ENCODE results near the gene TXNDC9. TPM values are rescaled to one million over a fixed set of nuclear protein-coding genes. Genes with fewer than 3 reads are reported as not detected.
"Not testable (repeated sequence)": the region's sequence is repeated elsewhere in the genome, so short reads cannot be mapped to it uniquely, and the experiment has no call there.

TXNDC9 gene
- total RNA-seq, 2 donors from 2014 or later, result 26.2 to 40.3 TPM

- intact Hi-C loops (cut with DNase I), result no loop called here
- DNase-seq (ENCODE audit: low spot score), result no peak
These were observed 2.0 kb upstream of the TXNDC9 start for GRCh38 chr2:99338029-99338585.

GRCh38 chr2:99337113-99338028 is 1.2 kb upstream of the TXNDC9 start, which contains the start of gene EIF5B:
Gene EIF5B, plus strand, starts transcription at chr2:99337389. Its CDS starts 166 bp downstream, at chr2:99337555.
- peak; percentile 99 for DNase-seq (ENCODE audit: low spot score)
- intact Hi-C loops (cut with DNase I), result no loop called here

- intact Hi-C loops (cut with DNase I), result no loop called here
- DNase-seq (ENCODE audit: low spot score), result no peak
These were observed 625 bp upstream of the TXNDC9 start for GRCh38 chr2:99336804-99337112.

GRCh38 chr2:99325384-99325783 is 10.7 kb downstream of the TXNDC9 start:
- intact Hi-C loops (cut with DNase I), result no loop called here
- DNase-seq (ENCODE audit: low spot score), result no peak

- intact Hi-C loops (cut with DNase I); DNase-seq (ENCODE audit: low spot score): not testable (repeated sequence)
These were observed 18.3 kb downstream of the TXNDC9 start for GRCh38 chr2:99317873-99318200.

- intact Hi-C loops (cut with DNase I), result no loop called here
- no peak for DNase-seq (ENCODE audit: low spot score)
These were observed 18.8 kb downstream of the TXNDC9 start for GRCh38 chr2:99317161-99317872.

GRCh38 chr2:99301097-99301496 is 35.0 kb downstream of the TXNDC9 start, which contains the start of gene LYG1:
Gene LYG1, minus strand, starts transcription at chr2:99301197. Its CDS starts 5,527 bp downstream, at chr2:99295670.
- DNase-seq (ENCODE audit: low spot score); intact Hi-C loops (cut with DNase I): not testable (repeated sequence)

GRCh38 chr2:99299580-99299979 is 36.6 kb downstream of the TXNDC9 start:
- intact Hi-C loops (cut with DNase I), result no loop called here
- DNase-seq (ENCODE audit: low spot score), result no peak

GRCh38 chr2:99297994-99298393 is 38.1 kb downstream of the TXNDC9 start:
- no peak for DNase-seq (ENCODE audit: low spot score)
- intact Hi-C loops (cut with DNase I), result no loop called here

GRCh38 chr2:99285526-99285925 is 50.6 kb downstream of the TXNDC9 start:
- intact Hi-C loops (cut with DNase I), result no loop called here
- DNase-seq (ENCODE audit: low spot score), result no peak

GRCh38 chr2:99279969-99280695 is 56.0 kb downstream of the TXNDC9 start:
- DNase-seq (ENCODE audit: low spot score), result no peak
- intact Hi-C loops (cut with DNase I), result no loop called here

GRCh38 chr2:99278793-99279291 is 57.3 kb downstream of the TXNDC9 start:
- intact Hi-C loops (cut with DNase I), result no loop called here
- DNase-seq (ENCODE audit: low spot score), result no peak

- DNase-seq (ENCODE audit: low spot score); intact Hi-C loops (cut with DNase I): not testable (repeated sequence)
These were observed 57.9 kb downstream of the TXNDC9 start for GRCh38 chr2:99278195-99278765.

- no peak for DNase-seq (ENCODE audit: low spot score)
- intact Hi-C loops (cut with DNase I), result no loop called here
These were observed 60.3 kb downstream of the TXNDC9 start for GRCh38 chr2:99275882-99276281.

Other genes starting within 250 kb of the TXNDC9 start
- gene C2orf15, start 194.6 kb downstream of the TXNDC9 start, total RNA-seq, result under 1 TPM in 1 of 2 donors, not detected in 1; 0.33 TPM
- 1 to 10 TPM; 2.3 TPM for gene TSGA10, start 181.4 kb downstream of the TXNDC9 start, total RNA-seq
- gene LIPT1, start 181.4 kb downstream of the TXNDC9 start, total RNA-seq, result 1 to 10 TPM; 5.7 to 7.2 TPM
- 10 to 100 TPM; 20.6 to 22.9 TPM for gene MITD1, start 155.3 kb downstream of the TXNDC9 start, total RNA-seq
- gene MRPL30, start 155.1 kb downstream of the TXNDC9 start, total RNA-seq, result 10 to 100 TPM; 19.7 to 22.2 TPM
- gene LYG2, start 80.7 kb downstream of the TXNDC9 start, total RNA-seq, result not detected
- under 1 TPM; 0.97 to 1.00 TPM for gene LYG1, start 35.1 kb downstream of the TXNDC9 start, total RNA-seq
- 10 to 100 TPM; 40.0 to 62.5 TPM for gene EIF5B, start 1.1 kb upstream of the TXNDC9 start, total RNA-seq
- gene REV1, start 153.7 kb upstream of the TXNDC9 start, total RNA-seq, result 10 to 100 TPM; 30.7 to 34.3 TPM